Stimulated activated CD8-positive, alpha-beta memory T cell treated with anti-CD3 and anti-CD28 coated beads, Interleukin-7, amount 100 ng/mL, for 48 hours (primary cell): ENCODE data around the gene TSPAN15.
"Not testable (repeated sequence)": the region's sequence is repeated elsewhere in the genome, so short reads cannot be mapped to it uniquely, and the experiment has no call there.

Source experiments
- DNase-seq, 2 donors: peaks; one replicate each; pipeline ENCODE4 v3.0.0-alpha.2; 2020; ENCODE audit warnings: low read depth in 1 of 2; ENCODE audit errors: extremely low read depth in 1 of 2

Gene TSPAN15

DNA sequence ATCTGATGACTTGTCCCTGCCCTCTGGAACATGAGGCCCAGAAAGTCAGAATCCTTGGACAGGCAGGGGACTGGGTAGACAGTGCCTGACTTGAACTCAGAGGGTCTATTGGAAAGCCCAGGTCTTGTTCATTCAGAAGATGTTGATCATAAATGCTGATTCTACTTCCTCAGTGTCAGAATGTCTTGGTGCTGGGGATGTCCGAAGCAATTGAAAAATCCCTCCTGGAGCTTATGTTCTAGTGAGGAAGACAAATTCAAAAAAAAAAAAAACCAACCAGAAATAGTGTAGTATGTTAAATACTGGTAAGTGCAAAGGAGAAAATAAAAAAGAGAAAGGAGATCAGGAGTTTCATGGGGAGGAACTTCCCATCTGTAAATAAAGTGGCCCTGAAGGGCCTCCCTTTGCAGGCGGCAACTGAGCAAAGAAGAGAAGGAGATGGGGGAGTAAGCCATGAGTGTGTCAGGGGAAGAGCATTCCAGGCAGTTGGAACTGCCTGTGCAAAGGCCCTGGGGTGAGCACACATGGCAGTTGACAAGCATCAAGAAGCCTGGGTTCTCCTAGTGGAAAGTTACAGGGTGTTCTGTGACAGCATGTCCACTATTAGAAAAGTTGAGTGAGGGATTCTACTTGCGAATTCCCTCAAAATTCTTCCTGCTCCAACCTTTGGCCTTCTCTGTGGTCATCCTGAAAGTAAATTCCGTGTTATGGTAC lies 30.7 kb downstream of the TSPAN15 start:
- DNase-seq: no peak

DNA sequence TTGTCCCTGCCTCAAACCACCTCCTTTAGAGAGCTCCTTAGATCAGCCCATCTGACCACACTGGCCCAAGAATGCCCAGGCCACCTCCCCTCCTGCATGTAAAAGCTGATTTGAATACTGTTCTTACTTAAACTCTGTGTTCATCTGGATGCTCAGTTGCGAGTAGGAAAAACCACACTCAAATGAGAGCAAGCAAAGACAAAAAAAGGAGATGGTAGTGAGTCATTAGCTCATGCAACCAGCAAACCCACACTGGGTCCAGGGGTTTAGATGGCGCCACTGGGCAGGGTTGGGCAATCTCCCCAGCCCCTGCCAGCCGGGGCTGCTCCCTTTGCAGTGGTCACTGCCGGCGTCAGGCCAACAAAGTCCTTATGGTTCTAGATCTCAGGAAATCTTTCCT lies 32.7 kb downstream of the TSPAN15 start:
- DNase-seq: no peak

DNA sequence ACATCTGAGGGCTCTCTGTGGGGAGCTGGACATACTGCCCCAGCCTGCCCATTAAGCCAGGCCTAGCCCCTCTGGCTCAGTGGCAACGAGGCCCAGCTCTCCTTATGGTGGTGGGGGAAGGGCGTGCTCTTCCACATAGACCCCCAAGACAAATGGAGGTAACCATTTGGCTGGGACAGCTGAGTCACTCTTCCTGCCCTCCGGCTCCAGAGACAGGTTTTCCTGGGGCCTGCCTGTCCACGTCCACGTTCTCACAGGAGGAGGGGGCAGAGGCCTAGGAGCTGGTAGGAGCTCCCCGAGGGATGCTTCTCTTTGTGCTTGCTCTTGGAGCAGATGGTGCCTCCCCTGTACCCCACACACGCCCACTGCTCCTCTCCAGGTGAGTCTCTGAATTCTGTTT lies 33.5 kb downstream of the TSPAN15 start:
- no peak for DNase-seq

DNA sequence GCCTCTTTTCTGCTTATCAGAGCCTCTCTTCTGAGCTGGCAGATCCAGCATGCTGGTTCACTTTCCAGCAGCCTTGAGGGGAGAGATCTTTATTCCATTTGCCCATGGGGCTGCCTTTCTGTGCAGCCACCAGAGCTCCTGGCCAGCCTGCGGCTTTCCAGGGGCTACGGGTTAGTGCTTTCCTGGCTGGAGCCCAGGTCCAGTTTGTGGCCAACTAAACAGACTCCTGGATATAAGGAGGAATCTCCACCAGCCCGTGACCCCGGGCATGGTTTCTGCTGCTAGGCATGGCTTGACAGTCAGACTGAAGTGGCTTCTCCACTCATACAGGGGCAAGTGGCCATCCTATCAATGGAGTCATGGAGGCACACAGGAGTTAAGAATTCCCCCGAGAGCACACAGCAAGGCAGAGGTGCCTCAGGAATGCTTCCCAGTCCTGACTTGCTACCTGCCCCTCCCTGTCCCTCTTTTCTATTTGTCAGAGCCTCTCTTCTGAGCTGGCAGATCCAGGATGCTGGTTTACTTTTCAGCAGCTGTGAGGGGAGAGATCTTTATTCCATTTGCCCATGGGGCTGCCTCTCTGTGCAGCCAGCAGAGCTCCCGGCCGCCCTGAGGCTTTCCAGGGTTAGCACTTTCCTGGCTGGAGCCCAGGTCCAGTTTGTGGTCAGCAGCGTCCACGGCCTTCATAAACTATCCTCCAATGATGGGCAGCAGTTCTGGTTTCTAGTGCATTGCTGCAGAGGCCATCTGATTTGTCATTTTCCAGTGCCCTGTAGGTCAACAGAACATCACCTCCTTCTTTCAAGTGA lies 35.9 kb downstream of the TSPAN15 start:
- no peak for DNase-seq

DNA sequence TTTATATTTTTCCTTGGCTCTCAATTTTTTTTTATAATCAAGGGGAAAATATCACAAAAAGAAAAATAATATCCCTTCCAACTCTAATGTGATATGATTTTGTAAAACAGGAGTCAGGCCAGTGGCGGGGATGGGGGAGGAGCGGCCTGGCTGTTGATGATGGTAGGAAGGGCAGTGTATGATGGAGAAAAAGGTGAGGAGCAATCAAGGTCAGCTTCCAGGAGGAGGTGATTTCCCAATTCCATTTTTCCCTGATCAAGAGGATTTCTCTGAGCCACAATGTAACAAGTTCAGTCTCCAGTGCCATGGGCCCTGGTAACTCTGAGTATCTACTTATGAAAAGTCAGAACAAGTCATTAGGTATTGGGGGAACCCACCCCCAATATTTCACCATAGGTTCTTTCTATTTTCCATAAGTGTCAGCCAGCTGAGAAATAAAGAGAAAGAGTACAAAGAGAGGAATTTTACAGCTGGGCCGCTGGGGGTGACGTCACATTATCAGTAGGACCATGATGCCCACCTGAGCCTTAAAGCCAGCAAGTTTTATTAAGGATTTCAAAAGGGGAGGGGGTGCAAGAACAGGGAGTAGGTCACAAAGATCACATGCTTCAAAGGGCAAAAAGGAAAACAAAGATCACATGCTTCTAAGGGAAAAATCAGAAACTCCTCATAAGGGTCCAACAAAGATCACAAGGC lies 37.0 kb downstream of the TSPAN15 start:
- not testable (repeated sequence) for DNase-seq

DNA sequence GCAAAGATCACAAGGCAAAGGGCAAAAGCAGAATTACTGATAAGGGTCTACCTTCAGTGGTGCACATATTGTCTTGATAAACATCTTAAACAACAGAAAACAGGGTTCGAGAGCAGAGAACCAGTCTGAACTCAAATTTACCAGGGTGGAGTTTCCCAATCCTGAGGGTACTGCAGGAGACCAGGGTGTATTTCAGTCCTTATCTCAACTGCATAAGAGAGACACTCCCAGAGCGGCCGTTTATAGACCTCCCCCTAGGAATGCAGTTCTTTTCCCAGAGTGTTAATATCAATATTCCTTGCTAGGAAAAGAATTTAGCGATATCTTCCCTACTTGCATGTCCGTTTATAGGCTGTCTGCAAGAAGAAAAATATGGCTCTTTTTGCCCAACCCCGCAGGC lies 37.6 kb downstream of the TSPAN15 start:
- DNase-seq: not testable (repeated sequence)

DNA sequence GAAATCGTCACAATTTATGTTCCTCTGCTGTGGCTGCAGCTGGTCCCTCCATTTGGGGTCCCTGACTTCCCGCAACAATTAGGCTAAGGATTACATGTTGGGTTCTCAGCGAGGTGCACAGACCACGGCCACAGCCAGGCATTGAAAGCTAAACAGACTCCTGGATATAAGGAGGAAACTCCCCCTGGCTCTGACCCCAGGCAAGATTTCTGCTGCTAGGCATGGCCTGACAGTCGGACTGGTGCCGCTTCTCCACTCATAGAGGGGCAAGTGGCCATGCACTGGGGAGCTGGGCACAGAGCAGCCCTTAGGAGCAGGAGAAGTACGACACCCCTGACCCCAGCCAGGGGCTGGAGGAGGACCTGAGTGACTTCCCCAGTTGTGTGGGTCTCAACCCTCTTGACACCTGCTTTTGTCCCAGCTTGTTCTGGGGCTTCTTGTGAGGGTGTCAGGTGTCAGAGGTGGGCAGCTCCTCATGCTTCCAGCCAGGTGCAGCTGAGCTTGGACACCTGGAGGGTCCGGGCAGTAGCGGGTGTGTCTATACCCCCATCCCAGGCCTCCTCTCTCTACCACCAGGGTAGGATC lies 38.3 kb downstream of the TSPAN15 start:
- no peak for DNase-seq

DNA sequence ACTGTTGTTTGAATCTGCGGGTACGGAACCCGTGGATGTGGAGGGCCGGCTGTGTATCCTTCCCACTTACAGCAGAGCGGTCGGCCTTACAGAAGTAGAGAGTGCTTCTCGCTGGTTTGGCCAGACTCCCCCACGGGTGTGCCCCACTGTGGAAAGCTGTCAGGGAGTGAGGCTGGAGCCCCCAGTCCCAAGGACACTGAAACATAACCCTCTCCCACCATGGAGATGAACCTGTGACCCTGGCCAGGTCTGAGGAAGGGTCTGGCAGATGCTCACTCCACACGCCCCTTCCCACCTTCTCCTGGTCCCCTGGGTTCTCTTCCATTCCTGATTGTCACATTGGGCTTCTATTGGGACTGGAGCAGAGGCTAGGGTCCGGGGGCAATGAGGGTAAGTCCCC lies 39.6 kb downstream of the TSPAN15 start:
- no peak for DNase-seq

DNA sequence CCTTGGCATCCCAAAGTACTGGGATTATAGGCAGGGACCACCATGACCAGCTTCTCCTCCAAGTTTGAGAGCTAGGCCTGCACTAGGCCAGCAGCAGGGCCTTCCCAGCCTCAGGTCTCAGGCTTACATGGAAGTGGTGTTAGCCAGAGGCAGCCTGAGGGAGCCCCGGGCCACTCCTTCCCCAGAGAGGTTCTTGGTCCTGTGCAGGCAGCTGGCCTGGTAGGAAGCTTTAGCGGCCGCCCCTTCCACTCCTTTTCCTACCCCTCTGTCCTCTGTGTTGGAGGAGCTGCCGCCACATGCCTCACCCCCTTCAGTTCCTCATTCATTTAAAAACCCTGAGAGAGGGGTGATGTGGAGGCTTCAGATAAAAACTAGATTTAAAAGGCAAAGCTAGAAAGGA lies 40.3 kb downstream of the TSPAN15 start:
- DNase-seq: no peak

DNA sequence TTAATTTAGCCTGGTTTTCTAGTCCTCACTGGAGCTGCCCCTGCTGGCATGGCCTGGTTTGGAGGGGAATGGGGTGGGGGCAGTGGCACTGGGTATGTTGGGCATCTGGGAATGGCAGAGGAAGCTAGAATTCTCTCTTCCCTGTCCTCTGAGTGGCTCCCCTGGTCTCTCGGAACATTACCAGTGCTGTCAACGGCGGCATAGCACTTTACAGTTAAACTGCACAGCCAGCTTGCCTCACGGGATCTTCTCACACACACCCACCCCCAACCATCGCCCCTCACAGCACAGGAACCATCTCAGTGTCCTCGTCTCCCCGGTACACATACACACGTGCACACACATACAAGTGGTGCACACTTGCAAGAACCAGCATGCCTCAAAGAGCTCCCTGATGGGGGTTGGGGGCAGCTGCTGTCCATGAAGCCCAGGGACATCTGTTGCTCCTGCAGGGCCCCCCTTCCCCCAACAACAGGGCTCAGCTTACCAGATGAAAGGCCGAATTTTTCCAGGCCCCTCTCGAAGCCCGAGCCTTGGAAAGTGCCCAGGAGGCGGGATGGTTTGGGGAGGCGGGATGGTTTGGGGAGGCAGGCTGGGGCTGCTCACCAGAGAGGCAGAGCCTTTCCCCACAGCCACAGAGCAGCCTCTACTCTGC lies 41.0 kb downstream of the TSPAN15 start:
- no peak for DNase-seq

DNA sequence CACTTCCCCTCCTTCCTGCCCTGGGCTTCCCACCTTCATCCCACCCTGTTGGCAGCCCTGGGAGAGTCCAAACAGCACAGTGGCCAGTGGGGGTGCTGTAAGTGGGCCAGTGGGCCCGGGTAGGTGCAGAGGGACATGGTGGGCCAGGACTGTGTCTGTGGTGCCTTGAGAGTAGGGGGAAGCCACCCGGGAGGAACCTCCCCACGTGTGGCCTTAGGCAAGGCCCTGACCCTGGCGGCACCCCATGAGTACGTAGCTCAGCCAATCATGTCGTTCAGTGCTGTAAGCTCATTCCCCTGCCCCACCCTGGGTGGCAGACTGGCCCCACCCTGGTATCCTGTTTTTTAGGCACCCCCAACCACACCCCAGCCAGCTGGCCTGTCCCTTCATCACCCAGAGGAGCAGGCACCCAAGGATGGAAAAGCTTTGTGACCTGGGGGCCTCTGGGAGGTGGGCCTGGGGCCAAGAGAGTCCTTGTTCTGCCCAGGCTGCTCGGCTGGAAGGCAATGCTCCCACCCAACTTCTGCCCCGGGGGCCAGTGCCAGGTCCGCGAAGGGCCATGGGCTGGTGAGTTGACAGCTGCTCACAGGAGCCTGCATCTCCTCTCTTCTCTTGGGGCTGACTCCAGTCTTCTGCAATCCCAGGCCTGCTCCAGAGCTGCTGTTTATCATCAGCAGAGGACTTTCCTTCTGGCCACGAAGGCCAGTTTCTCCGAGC lies 41.6 kb downstream of the TSPAN15 start:
- no peak for DNase-seq

DNA sequence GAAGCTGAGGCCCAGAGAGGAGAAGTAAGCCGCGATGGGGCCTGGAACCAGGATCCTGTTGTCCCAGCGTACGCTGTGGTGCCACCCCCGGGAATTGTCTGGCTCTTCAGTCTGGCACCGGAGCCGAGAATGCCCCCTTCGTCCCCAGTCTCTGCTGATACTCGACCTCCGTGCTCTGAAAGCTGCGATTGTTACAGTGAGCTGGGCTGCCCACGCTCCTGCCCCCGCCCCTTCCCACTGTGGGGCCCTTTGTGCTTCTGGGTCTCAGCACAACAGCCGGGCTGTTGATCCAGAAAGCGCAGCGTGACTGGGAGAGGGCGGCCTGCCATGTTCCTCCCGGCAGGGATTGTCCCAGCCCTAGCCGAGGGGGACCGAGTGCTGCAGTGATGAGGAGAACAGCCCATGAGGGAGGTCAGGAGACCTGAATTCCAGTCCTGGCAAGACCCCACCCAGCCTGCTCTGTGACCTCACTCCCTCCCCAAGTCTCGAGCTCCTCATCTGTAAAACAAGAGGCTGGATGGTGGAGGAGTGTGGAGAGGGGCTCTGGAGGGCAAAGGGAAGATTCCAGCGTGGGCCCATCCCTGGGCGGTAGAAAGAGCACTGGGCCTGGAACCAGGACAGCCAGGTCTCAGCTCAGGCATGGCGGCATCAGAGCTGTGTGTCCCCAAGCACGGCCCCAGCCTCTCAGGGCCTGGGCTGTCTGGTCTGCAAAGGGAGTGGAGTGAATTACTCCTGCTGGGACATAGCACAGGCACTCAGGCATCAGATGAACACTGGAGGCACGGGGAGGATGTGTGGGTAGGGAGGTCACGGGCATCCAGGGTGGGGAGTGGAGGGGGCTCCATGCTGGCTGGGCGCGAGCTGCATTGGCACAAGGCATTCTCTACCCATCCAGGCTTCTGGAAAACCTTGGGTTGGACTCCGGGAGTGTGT lies 43.6 kb downstream of the TSPAN15 start:
- no peak for DNase-seq

DNA sequence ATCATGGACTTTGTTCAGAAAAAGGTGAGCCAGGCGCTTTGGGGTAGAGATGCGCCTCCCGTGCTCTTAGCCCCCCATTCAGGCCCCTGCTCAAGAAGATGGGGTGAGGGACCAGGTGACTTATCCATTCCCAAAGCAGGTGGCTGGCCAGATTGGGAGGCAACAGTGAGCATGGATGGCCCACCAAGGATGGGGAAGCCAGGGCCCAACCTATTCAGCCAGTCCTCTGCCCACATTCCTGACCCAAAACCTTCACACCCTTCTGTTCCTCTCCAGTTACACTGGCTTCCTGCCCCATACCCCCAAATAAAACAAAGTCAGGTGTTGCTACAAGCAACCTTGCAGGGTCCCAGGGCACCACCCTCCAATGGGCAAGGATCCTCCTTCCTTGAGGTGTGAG lies 44.4 kb downstream of the TSPAN15 start:
- no peak for DNase-seq

DNA sequence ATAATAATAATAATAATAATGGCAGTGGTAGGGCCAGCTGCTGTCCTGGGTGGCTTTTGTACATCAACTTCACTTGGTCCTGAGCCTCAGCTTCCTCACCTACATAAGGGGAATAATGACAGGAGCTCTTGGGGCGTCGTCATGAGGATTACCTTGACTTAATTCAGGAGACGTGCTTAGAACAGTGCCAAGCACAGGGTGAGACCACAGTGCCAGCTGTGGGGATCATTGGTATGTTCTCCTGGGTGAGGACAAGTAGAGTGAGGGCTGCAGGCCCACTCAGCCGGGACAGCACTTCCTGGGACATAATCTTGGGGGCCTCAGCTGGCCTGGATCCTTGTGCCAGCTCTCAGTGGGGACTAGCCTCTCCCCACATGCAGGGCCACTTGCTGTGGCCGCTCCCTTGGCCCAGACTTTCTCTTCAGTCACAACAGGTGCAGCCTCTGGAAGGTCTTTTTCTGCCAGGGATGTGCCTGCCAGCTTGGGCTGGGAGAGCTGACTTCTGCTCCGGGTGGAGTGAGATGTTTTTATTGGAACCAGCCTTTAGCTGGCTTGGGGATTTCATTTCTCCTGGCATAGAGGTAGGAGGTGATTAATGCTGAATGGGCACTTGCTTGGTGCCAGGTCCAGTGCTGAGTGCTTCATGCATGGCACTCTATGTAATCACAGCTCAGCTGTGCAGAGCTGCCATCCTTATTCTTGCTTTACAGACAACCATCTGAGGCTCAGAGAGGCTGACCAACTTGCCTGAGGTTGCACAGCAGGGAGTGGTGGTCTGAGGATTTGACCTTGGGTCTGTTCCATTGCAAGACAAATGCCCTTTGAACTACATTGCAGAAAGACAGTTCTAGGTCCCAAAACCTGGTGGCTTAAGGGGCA lies 45.3 kb downstream of the TSPAN15 start:
- DNase-seq: no peak

DNA sequence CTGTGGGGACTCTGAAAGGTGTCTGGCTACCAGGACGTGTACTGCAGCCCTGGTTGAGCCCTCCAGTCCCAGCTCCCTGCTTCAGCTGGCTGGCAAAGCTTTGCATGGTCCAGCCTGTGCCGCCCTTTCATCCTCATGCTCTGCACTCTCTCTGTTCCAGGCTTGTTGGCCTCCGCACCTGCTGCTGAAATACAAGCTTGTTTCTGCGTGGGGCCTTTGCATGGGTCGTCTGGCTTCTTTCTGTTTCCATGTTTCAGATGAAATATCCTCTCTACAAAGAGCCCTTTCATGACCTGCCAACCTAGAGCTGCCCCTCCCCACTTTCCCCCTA lies 45.9 kb downstream of the TSPAN15 start:
- no peak for DNase-seq

DNA sequence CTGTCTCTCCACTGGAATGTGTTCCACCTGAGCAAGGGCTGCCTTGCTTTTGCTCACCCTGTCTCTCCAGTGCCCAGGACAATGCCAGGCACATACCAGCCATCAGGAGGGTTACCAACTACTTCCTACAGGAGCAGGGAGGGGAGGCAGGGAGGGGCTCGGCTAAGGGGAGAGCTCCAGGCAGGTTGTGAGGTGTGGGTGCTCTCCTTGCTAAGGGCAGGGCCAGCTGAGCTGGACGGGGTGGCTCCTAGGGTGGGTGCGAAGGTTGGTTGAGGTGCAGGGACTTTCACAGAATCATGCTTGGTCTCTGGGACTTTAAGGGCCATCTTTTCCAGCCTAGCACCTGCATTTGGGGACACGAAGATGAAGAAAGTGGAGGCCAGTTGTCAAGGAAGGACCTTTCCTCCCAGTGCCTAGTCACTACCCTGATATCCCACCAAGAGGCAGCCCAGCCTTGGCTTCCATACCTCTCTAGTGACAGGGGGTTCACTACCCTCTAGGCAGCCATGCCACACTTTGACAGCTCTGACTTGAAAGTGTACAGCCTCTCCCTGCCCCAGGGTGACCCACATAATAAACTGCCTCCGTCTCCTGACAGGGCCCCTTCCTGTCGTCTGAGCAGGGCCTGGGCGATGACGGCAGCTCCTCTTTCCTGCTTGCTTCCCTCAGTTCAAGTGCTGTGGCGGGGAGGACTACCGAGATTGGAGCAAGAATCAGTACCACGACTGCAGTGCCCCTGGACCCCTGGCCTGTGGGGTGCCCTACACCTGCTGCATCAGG lies 46.5 kb downstream of the TSPAN15 start:
- DNase-seq: no peak

DNA sequence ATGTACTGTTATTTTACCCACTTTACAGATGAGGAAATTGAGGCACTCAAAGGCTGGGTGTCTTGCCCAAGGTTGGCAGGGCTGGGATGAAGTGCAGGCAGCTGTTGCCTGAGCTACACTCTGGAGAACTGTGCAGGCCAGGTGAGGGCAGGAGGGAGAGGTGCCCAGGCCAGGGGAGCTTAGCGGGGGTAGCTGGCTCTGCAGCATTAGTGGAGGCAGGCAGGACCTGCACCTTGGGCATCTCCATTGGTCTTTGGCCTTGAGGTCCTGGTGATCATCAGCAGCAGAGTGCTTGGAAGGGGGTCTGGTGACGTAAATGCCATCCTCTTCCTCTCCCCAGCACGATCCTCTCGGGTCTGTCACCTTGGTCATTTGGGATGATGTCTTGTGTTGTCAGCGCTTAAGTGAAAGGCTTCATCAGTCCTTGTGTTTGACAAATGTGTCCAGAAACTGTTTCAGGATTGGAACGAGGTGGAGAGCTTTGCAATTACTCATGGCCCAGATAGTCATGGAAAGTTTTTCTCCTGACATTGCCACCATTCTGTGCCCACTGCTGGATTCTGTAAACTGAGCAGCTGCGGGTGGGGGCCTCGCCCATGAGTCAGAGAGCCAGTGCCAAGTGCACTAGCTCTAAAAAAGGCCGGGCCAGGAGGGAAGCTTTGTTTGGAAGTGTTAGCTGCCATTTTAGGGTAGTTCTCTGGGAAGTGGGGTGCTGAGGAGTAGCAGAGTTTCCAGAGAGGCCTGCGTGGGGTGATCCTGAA lies 47.6 kb downstream of the TSPAN15 start:
- no peak for DNase-seq
